ENCODE measurements around the gene ITCH.

The ITCH gene

GRCh38 chr20:34541264-34541901 lies 178.3 kb downstream of the ITCH start:
- Mint-ChIP-seq H3K27me3 (peaks cover 5% of the 10 kb centered on the region), H3K4me3 (no peak overlapping the region)
- no peak for DNase-seq

GRCh38 chr20:34541917-34542316 lies 178.8 kb downstream of the ITCH start:
- CTCF ChIA-PET: interaction anchor here (4.4 to 6.3 kb wide), 2 partner anchors 165 to 229 kb away, joined by 25 to 63 read pairs; no protein-coding TSS in a partner anchor
- H3K4me3 Mint-ChIP-seq: no peak overlapping the region
- DNase-seq: no peak
- peaks cover 5% of the 10 kb centered on the region for H3K27me3 Mint-ChIP-seq
- peaks cover 27% of the 10 kb centered on the region for H3K36me3 Mint-ChIP-seq
- no peaks in the 10 kb centered on the region for H3K9me3 Mint-ChIP-seq
- H3K4me1 Mint-ChIP-seq: peaks cover 21% of the 10 kb centered on the region
- H3K27ac Mint-ChIP-seq: no peak overlapping the region

More at GRCh38 chr20:34541264-34541901, 178.3 kb downstream of the ITCH start:
- Mint-ChIP-seq H3K9me3 (no peaks in the 10 kb centered on the region), H3K4me1 (peaks cover 21% of the 10 kb centered on the region), H3K36me3 (peaks cover 30% of the 10 kb centered on the region), H3K27ac (peak overlapping the region; percentile 72)
- CTCF ChIA-PET: interaction anchor here (0.9 to 6.3 kb wide), 3 partner anchors 166 to 229 kb away, joined by 4 to 63 read pairs (median 25); no protein-coding TSS in a partner anchor

DNA sequence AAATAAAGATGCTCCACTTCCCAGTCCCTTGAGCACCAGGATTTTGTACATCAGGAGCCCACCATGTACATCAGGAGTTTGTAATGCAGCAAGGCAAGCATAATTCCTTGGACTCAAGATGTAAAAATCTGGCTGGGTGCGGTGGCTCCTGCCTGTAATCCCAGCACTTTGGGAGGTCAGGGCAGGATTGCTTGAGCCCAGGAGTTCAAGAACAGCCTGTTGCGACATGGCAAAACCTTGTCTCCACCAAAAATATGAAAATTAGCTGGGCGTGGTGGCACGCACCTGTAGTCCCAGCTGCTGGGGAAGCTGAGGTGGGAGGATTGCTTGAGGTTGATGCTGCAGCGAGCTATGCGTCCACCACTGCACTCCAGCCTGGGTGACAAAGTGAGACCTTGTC lies 179.4 kb downstream of the ITCH start:
- peaks cover 21% of the 10 kb centered on the region for H3K4me1 Mint-ChIP-seq
- CTCF ChIA-PET: interaction anchor here (1.2 to 2.8 kb wide), 2 partner anchors 20 to 230 kb away, joined by 3 to 14 read pairs; no protein-coding TSS in a partner anchor

GRCh38 chr20:34543463-34544056 lies 180.5 kb downstream of the ITCH start:
- H3K4me1 Mint-ChIP-seq: peaks cover 21% of the 10 kb centered on the region
- H3K36me3 Mint-ChIP-seq: peaks cover 20% of the 10 kb centered on the region
- CTCF ChIA-PET: interaction anchor here (1.2 to 2.8 kb wide), 2 partner anchors 19 to 231 kb away, joined by 3 to 14 read pairs; no protein-coding TSS in a partner anchor
- H3K4me3 Mint-ChIP-seq: no peak overlapping the region
- peaks cover 5% of the 10 kb centered on the region for H3K27me3 Mint-ChIP-seq
- no peaks in the 10 kb centered on the region for H3K9me3 Mint-ChIP-seq
- no peak overlapping the region for H3K27ac Mint-ChIP-seq
- no peak for DNase-seq

More for the DNA sequence above, 179.4 kb downstream of the ITCH start:
- Mint-ChIP-seq H3K36me3 (peaks cover 22% of the 10 kb centered on the region), H3K27ac (no peak overlapping the region), H3K27me3 (peaks cover 5% of the 10 kb centered on the region), H3K9me3 (no peaks in the 10 kb centered on the region), H3K4me3 (no peak overlapping the region)
- no peak for DNase-seq

DNA sequence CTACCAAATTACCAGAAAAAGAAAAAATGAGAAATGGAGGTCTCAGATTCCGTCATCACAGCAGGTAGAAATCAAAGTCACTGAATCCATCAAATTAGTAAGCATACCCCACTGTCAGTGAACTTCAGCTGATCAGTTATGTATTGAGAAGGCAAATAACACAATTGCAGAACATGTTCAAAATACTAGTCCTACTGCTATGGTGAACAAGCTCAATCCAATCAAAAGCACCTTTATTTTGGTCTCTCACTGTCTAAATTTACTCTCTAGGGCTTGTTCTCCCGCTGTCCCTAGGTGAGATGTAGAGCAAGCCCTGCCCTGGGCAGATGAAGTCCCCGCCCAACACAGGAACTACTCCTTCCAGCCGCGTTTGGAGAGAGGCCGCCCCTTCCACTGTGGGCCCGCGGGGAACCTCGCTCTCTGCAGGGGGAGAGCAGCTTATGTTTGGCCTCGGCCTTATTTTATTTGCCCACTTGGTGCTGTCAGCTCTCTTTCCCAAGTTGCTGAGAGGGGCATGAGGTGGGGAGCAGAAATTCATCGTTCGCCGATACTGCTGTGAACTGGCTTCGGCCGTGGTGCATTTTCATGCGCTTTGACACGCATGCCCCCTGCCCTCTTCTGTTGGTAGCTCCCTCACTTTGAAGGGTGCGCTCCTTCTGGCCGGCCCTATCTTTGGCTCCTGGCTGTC lies 181.2 kb downstream of the ITCH start:
- H3K4me1 Mint-ChIP-seq: peaks cover 21% of the 10 kb centered on the region
- H3K27me3 Mint-ChIP-seq: peaks cover 5% of the 10 kb centered on the region
- H3K36me3 Mint-ChIP-seq: peaks cover 17% of the 10 kb centered on the region
- CTCF ChIA-PET: interaction anchor here (1.0 to 2.8 kb wide), 3 partner anchors 18 to 231 kb away, joined by 3 to 14 read pairs (median 5); no protein-coding TSS in a partner anchor
- peak; percentile 32 for DNase-seq
- no peak overlapping the region for H3K27ac Mint-ChIP-seq
- H3K4me3 Mint-ChIP-seq: peak overlapping the region; percentile 25
- H3K9me3 Mint-ChIP-seq: no peaks in the 10 kb centered on the region

GRCh38 chr20:34546751-34547181 lies 183.7 kb downstream of the ITCH start:
- H3K27me3 Mint-ChIP-seq: peaks cover 5% of the 10 kb centered on the region
- H3K9me3 Mint-ChIP-seq: no peaks in the 10 kb centered on the region
- peaks cover 12% of the 10 kb centered on the region for H3K4me1 Mint-ChIP-seq
- CTCF ChIA-PET: interaction anchor here (2.1 kb wide), 1 partner anchor 8 kb away, joined by 6 read pairs; no protein-coding TSS in a partner anchor
- H3K36me3 Mint-ChIP-seq: peaks cover 2% of the 10 kb centered on the region
- H3K4me3 Mint-ChIP-seq: no peak overlapping the region
- DNase-seq: no peak
- no peak overlapping the region for H3K27ac Mint-ChIP-seq

DNA sequence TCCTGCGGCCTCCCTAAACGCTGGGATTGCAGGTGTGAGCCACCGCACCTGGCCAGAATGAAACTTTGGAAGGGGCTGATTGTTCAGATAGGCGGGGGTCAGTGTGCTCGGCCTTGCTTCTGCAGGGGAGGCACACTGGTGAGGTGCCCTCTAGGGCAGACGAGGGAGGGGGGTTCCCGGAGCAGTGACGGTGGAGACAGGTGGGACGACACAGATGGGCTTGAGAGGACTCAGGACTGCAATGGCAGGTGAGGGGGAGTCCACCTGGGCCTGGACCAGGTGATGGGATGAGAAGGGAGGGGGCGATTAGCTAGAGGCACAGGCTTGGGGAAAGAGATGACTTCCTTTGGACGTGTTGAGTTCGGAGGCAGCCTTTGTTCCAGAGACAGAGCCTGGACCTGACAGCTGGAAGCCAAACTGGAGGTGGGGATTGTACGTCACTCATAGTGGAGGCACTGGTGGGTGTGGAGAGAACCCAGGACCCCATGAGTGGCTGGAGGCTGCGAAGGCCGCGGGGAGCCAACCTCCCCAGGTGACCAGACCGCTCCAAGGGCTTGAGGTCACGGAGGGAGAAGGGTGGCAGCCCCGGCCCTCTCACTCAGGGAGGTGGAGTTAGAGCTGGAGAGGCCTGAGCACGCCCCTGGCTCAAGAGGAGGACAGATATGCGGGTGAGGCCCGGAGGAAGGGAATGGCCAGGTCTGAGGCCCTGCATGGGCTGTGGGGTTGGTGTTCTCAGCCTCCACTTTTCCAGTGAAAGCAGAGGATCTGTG lies 185.0 kb downstream of the ITCH start:
- H3K4me1 Mint-ChIP-seq: peaks cover 10% of the 10 kb centered on the region
- no peaks in the 10 kb centered on the region for H3K9me3 Mint-ChIP-seq
- CTCF ChIA-PET: interaction anchor here (1.0 to 2.1 kb wide), 2 partner anchors 9 to 235 kb away, joined by 4 to 6 read pairs; no protein-coding TSS in a partner anchor
- H3K36me3 Mint-ChIP-seq: no peaks in the 10 kb centered on the region
- H3K27ac Mint-ChIP-seq: no peak overlapping the region
- peaks cover 5% of the 10 kb centered on the region for H3K27me3 Mint-ChIP-seq
- no peak for DNase-seq
- no peak overlapping the region for H3K4me3 Mint-ChIP-seq

- Mint-ChIP-seq H3K27ac (no peak overlapping the region), H3K4me3 (no peak overlapping the region), H3K27me3 (peaks cover 5% of the 10 kb centered on the region), H3K4me1 (peaks cover 5% of the 10 kb centered on the region), H3K9me3 (no peaks in the 10 kb centered on the region), H3K36me3 (no peaks in the 10 kb centered on the region)
- CTCF ChIA-PET: interaction anchor here (0.6 kb wide), 1 partner anchor 13 kb away, joined by 3 read pairs; no protein-coding TSS in a partner anchor
- DNase-seq: no peak
Measured at GRCh38 chr20:34549291-34549928, 186.3 kb downstream of the ITCH start.

GRCh38 chr20:34549929-34550305 lies 186.8 kb downstream of the ITCH start:
- no peaks in the 10 kb centered on the region for H3K36me3 Mint-ChIP-seq
- CTCF ChIA-PET: interaction anchor here (0.6 kb wide), 1 partner anchor 13 kb away, joined by 3 read pairs; no protein-coding TSS in a partner anchor
- H3K4me1 Mint-ChIP-seq: no peaks in the 10 kb centered on the region
- no peaks in the 10 kb centered on the region for H3K9me3 Mint-ChIP-seq
- peaks cover 5% of the 10 kb centered on the region for H3K27me3 Mint-ChIP-seq
- no peak overlapping the region for H3K4me3 Mint-ChIP-seq
- no peak for DNase-seq
- H3K27ac Mint-ChIP-seq: no peak overlapping the region

DNA sequence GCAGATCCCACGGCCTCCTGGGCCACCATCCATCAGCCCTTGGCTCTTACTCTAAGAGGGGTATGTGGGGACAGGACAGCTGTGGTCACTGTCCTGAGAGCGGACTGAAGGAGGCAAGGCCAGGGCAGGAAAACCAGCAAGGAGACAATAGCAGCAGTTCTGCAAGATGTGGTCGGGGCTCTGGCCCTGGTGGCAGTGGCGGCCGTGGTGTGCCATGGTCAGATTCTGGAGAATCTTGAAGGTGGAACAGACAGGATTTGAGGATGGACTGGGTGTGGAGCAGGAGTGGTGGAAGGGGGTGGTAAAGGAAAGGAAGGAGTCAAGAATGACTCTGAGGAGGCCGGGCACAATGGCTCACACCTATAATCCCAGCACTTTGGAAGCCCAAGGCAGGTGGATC lies 189.5 kb downstream of the ITCH start:
- no peak for DNase-seq
- H3K4me3 Mint-ChIP-seq: no peak overlapping the region
- no peak overlapping the region for H3K27ac Mint-ChIP-seq
- peaks cover 8% of the 10 kb centered on the region for H3K4me1 Mint-ChIP-seq
- CTCF ChIA-PET: no interaction called here
- H3K27me3 Mint-ChIP-seq: no peaks in the 10 kb centered on the region
- no peaks in the 10 kb centered on the region for H3K36me3 Mint-ChIP-seq
- no peaks in the 10 kb centered on the region for H3K9me3 Mint-ChIP-seq

DNA sequence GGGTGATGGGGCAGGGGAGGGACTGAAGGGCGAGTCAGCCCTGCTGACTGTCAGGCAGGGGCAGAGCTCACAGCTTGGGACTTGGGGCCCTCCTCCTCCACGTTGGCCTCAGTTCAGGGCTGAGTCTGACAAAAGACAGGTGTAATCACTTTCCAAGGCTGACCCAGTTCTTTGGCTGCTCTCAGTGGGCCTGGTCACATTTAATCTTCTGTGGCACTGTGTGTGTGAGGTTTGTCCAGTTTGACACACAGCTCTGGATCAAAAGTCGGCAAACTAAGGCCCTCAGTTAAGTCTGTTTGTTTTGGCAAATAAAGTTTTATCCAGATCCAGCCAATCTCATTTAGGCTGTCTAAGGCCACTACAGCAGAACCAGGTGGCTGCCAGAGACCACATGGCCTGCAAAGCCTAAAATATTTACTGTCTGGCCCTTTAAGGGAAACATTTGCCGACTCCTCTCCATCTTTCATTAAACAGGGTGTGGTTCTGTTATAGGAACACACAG lies 190.3 kb downstream of the ITCH start:
- Mint-ChIP-seq H3K4me1 (peaks cover 13% of the 10 kb centered on the region), H3K27ac (no peak overlapping the region)

DNA sequence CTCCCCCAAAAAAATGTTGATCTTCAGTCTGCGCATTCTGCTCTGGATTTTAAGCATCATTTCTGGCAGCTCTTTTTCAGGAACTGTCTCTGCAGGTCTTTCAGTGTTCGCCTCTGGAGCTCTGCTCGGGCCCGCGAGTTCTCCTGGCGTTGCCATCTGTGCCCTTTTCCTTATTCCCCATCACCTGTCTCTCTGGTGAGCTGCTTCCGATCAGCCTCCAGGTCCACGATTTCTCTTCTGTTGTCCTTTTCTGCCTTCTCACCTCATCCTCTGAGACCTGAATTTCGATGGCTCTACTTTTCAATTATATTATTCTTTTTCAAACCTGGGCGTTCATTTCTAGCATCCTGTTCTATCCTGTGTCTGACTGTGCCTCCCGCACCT lies 194.9 kb downstream of the ITCH start:
- H3K27ac Mint-ChIP-seq: peak overlapping the region; percentile 59
- peaks cover 13% of the 10 kb centered on the region for H3K4me1 Mint-ChIP-seq
- DNase-seq: no peak
- no peaks in the 10 kb centered on the region for H3K9me3 Mint-ChIP-seq
- H3K4me3 Mint-ChIP-seq: peak overlapping the region; percentile 71
- no peaks in the 10 kb centered on the region for H3K36me3 Mint-ChIP-seq
- no peaks in the 10 kb centered on the region for H3K27me3 Mint-ChIP-seq
- CTCF ChIA-PET: interaction anchor here (0.6 to 2.0 kb wide), 5 partner anchors 24 to 245 kb away, joined by 3 to 10 read pairs (median 4); no protein-coding TSS in a partner anchor

More for the DNA sequence above, 190.3 kb downstream of the ITCH start:
- Mint-ChIP-seq H3K36me3 (no peaks in the 10 kb centered on the region), H3K9me3 (no peaks in the 10 kb centered on the region), H3K27me3 (no peaks in the 10 kb centered on the region), H3K4me3 (no peak overlapping the region)
- CTCF ChIA-PET: interaction anchor here (0.6 kb wide), 1 partner anchor 15 kb away, joined by 3 read pairs; no protein-coding TSS in a partner anchor
- DNase-seq: no peak

Data from activated naive CD4-positive, alpha-beta T cell treated with anti-CD3 and anti-CD28 coated beads, Interleukin-2, amount 10 ng/mL, durations not matched to agents 7 days and 5 days (primary cell).